Fibroblast of peridontal ligament (primary cell): ENCODE measurements around the gene SMIM29.
A peak's percentile ranks its signal among the peaks of the same experiment; 100 is the strongest.
"Not testable (repeated sequence)": the region's sequence is repeated elsewhere in the genome, so short reads cannot be mapped to it uniquely, and the experiment has no call there.

ENCODE experiments used
- DNase-seq: peaks from one replicate; pipeline ENCODE4 v3.0.0-alpha.2; 2010; ENCODE audit errors: extremely low read depth

SMIM29 gene

GRCh38 chr6:34269132-34269531, 20.3 kb upstream of the SMIM29 start:
- DNase-seq, result not testable (repeated sequence)

- no peak for DNase-seq
Observed at GRCh38 chr6:34267746-34268145, 18.9 kb upstream of the SMIM29 start.

DNA sequence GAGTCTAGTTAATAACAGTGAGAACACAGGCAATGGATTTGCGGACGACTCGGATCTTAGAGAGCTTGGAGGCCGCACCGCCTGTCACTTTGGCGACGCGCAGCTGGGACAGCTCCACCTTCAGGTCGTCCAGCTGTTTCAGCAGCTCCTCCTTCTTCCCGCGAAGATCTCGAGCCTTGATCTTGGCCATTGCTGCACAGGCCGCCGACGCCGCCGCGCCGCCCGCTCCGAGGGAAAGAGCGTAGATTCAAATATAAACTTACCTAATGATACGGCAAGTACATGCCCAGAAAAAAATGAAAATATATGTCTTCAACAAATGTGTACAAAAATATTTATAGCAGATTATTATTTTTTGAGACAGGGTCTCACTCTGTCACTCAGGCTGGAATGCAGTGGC, 14.7 kb upstream of the SMIM29 start:
- not testable (repeated sequence) for DNase-seq

- no peak for DNase-seq
Observed at GRCh38 chr6:34260576-34261267, 11.9 kb upstream of the SMIM29 start.

DNA sequence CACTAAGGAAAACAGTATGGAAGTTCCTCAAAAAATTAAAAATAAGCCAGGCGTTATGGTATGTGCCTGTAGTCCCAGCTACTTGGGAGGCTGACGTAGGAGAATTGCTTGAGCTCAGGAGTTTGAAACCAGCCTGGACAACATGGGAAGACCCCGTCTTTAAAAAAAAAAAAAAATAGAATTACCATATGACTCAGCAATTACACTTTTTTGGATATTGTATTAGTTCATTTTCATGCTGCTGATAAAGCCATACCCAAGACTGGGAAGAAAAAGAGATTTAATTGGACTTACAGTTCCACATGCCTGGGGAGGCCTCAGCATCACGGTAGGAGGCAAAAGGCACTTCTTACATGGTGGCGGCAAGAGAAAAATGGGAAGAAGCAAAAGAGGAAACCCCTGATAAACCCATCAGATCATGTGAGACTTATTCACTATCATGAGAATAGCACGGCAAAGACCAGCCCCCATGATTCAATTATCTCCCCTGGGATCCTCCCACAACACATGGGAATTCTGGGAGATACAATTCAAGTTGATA, 10.8 kb upstream of the SMIM29 start:
- DNase-seq, result no peak

GRCh38 chr6:34252395-34252794, 3.6 kb upstream of the SMIM29 start:
- not testable (repeated sequence) for DNase-seq

DNA sequence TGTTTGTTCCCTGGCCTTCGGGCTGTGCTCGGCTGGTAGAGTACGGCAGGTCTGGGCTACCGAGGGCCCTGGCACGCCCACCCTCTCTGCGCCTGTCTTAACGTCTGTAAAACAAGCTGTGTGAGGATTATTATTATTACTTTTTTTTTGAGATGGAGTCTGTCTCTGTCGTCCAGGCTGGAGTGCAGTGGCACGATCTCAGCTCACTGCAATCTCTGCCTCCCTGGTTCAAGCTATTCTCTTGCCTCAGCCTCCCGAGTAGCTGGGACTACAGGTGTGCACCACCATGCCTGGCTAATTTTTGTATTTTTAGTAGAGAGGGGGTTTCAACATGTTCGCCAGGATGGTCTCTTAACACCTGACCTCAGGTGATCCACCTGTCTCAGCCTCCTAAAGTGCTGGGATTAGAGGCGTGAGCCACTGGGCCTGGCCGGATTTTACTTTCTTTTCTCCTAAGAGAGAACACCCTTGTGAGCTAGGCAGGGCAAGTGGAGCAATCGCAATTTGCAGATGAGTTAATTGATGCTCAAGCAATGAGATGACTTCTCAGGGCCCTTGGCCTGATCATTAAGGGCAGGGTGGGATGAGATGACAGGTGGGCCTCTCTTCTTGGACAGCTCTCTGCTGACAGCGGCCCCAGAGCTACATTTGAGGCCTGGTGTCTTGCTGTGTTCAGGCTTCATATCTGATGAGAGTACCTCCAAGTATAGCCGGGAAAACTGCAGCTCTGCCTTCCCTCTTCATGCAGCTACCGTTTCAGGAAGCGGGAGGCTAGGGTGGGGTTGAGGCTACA, 859 bp upstream of the SMIM29 start:
- DNase-seq, result peak; percentile 36

DNA sequence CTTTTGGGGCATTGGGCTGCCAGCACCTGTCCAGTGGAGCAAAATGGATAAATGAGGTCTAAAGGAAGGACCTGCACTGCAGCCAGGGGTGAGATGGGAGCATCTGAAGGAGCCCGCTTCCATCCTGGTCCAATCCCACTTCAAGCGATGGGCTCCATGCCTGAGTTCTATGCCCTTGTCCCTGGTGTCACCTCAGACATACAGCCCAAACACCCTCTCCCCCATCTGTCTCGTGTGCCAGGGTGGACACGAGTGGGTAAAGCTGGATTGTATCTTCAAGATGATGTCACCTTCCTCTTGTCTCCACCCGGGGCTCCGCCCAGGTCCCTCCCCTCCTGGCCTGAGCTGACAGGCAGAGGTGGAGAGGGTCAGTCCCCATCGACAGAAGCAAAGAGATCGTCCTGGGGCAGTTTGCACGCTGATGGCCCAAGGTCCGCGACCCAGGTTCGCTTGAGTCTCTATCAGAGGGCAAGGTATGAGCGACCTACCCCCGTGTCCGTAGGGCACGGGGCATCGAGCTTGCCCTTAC, 544 bp downstream of the SMIM29 start:
- peak; percentile 33 for DNase-seq

DNA sequence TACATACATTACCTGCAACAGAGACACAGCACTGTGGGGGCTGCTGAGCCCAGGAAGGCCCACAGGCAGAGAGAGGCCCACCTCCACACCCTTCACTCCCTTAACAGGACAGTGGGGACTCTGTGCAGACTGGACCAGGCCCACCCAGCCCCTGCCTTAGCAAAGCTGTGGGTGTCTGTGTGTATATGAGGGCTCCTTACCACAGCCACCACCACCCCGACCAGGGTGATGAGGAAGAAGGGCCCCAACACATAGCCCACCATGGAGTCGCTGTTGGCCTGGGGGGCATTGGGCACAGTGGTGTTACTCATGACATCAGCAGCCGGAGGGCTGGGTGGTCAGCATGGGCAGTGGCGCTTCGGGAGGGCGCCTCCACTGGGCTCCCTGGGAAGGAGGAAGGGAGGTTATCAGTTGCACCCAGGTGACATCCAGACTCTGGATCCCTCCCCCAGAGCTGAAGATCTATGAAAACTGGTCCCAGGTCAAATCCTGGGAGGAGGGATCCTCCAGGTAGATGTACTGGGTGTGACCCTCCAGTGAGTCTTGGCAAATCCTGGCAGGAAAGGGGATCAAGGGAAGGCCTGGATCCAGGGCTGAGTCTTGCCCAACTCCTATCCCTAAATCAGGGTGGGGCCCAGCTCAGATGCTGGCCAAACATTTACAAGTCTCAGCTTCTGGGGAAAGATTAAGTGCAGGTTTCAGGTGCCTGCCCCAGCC, 1.2 kb downstream of the SMIM29 start:
- DNase-seq, result no peak

- DNase-seq, result no peak
Observed at GRCh38 chr6:34246563-34247391, 2.0 kb downstream of the SMIM29 start.

- no peak for DNase-seq
Observed at GRCh38 chr6:34246249-34246562, 2.6 kb downstream of the SMIM29 start.

DNA sequence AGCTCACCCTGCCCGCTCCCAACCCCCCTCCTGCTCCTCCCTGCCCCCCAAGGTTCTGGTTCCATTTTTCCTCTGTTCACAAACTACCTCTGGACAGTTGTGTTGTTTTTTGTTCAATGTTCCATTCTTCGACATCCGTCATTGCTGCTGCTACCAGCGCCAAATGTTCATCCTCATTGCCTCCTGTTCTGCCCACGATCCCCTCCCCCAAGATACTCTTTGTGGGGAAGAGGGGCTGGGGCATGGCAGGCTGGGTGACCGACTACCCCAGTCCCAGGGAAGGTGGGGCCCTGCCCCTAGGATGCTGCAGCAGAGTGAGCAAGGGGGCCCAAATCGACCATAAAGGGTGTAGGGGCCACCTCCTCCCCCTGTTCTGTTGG, 3.1 kb downstream of the SMIM29 start:
- DNase-seq, result not testable (repeated sequence)

- not testable (repeated sequence) for DNase-seq
Observed at GRCh38 chr6:34245032-34245760, 3.6 kb downstream of the SMIM29 start.

DNA sequence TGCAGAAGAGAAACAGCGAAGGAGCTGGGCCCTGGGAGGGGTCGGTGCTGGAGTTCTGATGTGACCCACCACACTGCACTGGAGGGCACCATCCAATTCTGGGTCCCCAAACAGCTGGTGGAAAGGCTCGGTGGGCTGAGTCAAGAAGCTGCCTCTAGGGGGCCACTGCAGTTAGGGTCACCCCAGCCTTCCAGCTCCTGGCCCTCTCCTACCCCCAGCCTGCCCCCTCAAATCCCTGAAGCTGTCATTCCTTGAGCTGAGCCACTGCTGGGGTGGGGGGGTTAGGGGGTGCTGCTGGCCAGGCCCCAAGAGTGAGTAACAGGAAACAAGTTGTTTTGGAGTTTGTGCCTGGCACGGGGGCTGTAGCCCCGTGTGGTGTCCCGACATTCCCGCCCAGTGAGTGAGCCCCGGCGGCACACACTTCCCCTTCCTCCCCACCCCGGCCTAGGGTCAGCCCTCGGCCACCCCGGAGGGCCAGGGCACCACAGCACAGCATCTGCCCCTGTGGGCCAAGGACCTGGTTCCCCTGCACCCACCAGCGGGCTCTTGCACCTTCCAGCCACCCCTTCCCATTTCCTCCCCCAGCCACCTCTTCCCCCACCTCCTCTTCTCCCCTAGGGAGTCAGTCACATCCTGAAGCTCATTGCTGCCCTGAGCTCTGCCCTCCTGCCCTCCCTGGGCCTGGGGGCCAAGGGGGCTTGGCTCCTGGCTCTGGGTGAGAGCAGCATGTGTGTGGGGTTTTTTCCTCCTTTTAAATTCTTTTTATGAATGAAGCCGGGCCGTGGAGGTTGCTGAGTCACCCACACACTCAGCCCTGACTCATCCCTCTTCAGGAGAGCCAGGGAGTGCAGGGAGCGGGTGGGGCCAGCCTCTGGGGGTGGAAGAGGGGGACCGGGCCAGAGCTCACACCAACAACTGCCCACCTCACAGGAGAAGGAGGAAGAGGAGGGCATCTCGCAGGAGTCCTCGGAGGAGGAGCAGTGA, 4.6 kb downstream of the SMIM29 start:
- peak; percentile 86 for DNase-seq

DNA sequence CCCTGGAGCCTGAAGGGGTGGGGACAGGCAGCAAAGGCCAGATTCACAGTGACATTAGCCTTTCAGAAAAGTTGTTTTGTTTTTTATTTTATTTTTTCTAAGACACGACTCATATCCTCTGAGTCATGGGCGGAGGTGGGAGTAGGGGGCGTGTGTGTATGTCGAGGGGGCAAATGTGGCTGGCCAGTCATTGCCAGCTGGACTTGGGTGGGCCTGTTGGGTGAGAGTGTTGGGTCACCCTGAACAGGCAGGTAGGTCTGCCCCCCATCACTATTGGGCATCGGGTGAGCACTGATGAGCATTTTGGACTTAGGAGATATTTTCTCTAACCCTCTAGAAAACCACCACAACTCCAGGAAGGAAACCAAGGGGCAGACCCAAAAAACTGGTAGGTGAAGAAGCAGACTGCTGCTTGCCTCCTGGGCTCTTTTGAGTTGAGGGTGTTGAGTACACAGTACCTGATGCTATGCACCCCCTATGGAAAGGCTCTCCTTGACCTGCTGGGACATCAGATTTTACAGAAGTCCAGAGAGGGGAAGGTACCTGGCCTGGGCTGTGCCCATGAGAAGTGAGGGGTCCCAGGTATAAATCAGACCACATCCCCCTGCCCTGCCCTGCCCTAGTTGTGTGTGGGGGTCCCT, 5.6 kb downstream of the SMIM29 start:
- no peak for DNase-seq

DNA sequence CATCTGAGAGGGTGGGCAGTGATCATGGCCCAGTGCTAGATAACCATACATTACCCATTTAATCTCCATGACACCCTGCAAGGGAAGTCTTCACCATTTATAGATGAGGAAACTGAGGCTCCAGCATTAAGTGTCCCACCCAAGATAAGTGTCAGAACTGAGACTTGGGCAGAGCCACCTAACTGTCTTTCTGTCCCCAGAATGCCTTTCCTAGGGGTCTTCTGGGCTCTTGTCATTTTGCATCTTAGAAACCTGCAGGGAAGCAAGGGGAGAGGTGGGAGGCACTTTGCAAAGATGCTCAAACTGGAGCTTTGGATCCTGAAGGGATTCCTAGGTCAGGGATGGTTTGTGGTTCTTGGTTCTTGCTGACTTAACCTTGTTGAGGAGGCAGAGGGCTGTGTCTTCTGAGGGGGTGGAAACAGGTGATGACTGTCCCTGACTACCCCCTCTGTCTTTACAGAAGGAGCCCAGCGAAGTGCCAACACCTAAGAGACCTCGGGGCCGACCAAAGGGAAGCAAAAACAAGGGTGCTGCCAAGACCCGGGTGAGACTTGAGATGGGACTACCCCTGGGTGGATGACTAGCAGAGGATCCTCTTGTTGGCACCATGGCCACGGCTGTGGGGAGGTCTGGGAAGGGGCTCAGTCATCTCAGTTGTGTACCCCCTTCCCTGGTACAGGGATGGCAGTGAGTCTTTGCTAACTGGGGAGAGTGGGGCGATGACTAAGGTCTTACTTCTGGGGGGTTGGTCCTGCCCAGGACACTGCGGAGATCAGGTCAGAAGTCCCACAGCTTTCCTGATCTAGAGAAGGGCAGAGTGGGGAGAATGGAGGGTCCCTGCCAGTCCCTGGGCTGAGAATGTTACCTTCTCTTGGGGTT, 6.3 kb downstream of the SMIM29 start:
- no peak for DNase-seq

- no peak for DNase-seq
Observed at GRCh38 chr6:34241351-34242215, 7.2 kb downstream of the SMIM29 start.
